ENCODE results near the gene FTMT. TPM values are rescaled to one million over a fixed set of nuclear protein-coding genes. Genes with fewer than 3 reads are reported as not detected.

The FTMT gene
- total RNA-seq, 1 experiment from 2014 or later = not detected

GRCh38 chr5:121899346-121899745 lies 47.7 kb downstream of the FTMT start:
- DNase-seq (ENCODE audit: low spot score) = no peak
- in situ Hi-C loops (cut with HindIII; ENCODE audit: low sequenced_read_pairs) = no loop called here

Other genes starting within 250 kb of the FTMT start
- 12.2 and 22.0 TPM in 2 replicates for gene SRFBP1, start 110.1 kb downstream of the FTMT start, total RNA-seq (2014; rRNA removed; shearing (Covaris generic))
- gene LOX, start 226.4 kb downstream of the FTMT start, total RNA-seq (2014; rRNA removed; shearing (Covaris generic)) = not detected in 2 replicates

Measured in G401 (cell line).